ENCODE results near the gene SLC25A48. TPM values are rescaled to one million over a fixed set of nuclear protein-coding genes. Genes with fewer than 3 reads are reported as not detected.
A peak's percentile ranks its signal among the peaks of the same experiment; 100 is the strongest.

Gene SLC25A48, protein sequence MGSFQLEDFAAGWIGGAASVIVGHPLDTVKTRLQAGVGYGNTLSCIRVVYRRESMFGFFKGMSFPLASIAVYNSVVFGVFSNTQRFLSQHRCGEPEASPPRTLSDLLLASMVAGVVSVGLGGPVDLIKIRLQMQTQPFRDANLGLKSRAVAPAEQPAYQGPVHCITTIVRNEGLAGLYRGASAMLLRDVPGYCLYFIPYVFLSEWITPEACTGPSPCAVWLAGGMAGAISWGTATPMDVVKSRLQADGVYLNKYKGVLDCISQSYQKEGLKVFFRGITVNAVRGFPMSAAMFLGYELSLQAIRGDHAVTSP
- total RNA-seq = not detected

DNA sequence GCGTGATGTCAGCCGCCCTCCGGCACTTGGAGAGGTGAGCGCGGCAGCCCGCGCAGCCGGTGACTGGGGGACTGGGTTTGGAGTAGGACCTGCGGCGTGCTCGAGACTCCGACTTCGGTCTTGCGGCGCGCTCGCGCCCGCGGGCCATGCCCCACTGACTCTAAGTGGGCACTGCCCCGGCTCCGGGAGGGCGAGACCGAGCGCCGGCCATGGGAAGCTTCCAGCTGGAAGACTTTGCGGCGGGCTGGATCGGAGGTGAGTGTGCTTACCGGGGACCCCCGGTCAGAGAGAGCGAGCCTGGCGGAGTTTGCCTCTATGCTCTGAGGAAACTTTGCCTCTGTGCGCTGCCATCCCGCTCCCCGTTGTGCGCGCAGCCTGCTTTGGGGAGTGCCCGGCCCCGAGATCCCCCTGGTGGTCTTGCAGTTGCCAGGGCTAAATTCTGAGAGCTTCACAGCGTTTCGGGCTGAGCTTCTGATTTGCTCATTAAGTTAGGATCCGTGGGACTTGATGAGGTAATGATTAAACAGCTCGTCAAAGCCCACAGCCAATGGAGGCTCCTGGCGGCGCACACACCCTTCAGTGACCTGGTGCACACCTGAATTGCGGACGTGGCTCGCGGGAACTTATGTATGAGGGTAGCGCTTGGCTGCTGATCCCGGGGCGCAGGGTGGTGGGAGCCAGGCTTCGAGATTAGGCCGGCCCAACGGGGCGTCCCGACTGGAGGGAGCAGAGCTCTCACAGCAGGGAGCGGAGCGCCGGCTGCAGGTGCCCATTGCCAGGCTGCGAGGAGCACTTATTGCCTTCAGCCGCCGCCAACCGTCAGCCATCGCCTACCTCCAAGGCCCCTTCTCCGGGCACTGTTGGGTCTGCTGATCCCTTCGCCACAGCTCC, at the start of gene SLC25A48:
Gene SLC25A48 (plus strand): TSS at position 25 of the 891 bp plus-strand sequence. CDS start 185 bp downstream, at position 210.
- Mint-ChIP-seq H3K36me3 (ENCODE audit: low read depth) (no peaks in the 10 kb centered on the region), H3K4me1 (peaks cover 3% of the 10 kb centered on the region), H3K9me3 (ENCODE audit: low read depth) (peaks cover 8% of the 10 kb centered on the region), H3K4me3 (no peak within 1 kb of the TSS), H3K27ac (no peak within 1 kb of the TSS), H3K27me3 (peaks cover 63% of the 10 kb centered on the region)
- ChIA-PET POLR2A (no interaction called here), CTCF (interaction anchor here (0.5 to 1.8 kb wide), 8 partner anchors 12 to 483 kb away, joined by 3 to 7 read pairs (median 3); no protein-coding TSS in a partner anchor)
- intact Hi-C loops (cut with DNase I, micrococcal nuclease) = no loop called here
- peak; percentile 86 for ATAC-seq
- DNase-seq = peak; percentile 68

DNA sequence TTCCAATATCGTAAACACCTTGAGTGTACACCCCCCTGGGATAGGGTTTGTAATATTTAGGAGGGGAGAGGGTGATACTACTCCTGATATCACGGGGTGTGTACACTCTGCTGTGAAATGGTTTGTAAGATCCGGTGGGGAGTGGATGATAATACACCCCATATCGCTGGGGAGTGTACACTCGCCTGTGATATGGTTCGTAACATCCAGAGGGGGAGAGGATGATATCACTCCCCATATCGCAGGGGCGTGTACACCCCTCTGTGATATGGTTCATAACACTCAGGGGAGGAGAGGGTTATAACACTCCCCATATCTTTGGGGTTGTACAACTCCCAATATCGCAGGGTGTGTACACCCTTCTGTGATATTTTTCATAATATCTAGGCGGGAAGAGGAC, 33.8 kb upstream of the SLC25A48 start:
- DNase-seq (peak; percentile 14), ATAC-seq (peak; percentile 18)
- Mint-ChIP-seq H3K4me3 (no peak overlapping the region), H3K9me3 (ENCODE audit: low read depth) (no peaks in the 10 kb centered on the region), H3K27ac (no peak overlapping the region), H3K27me3 (peaks cover 3% of the 10 kb centered on the region), H3K4me1 (no peaks in the 10 kb centered on the region), H3K36me3 (ENCODE audit: low read depth) (no peaks in the 10 kb centered on the region)
- intact Hi-C loops (cut with DNase I, micrococcal nuclease) = no loop called here
- POLR2A ChIA-PET = no interaction called here
- CTCF ChIA-PET = no interaction called here

DNA sequence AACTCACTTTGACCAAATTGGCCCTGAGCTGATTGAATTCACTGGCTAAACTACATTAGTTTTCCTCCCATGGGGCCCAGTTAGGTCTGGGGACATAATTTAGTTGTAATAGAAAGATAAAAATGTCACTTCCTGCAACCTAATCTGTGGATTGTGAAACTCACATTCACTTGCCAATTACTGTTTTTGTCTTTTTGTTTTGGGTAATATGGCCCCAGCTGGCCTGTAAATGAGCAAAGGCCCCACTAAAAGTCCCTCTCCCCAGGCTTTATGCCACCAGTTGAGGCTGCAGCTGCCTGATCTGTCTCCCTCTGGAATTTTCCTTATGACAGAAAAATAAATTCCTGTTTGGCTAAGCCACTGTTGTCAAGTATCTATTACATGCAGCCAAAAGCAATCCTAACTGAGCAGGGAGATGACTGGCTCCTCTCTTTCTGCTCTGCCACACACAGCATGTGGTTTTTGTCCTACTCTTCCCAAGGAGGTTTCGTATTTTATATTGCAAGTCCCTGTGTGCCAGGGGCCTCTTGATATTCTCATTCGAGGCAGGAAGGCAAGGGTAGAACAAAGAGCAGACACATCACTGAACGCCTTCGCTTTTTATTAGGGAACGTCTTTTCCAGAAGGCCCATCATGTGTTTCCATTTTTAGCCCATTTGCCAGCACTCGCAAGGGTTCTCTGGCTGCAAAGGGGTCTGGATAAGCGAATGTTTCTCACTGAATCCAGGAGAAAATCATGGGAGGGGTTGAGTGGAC, 24.1 kb upstream of the SLC25A48 start:
- ChIA-PET POLR2A (no interaction called here), CTCF (no interaction called here)
- Mint-ChIP-seq H3K9me3 (ENCODE audit: low read depth) (no peaks in the 10 kb centered on the region), H3K4me1 (no peaks in the 10 kb centered on the region), H3K4me3 (no peak overlapping the region), H3K36me3 (ENCODE audit: low read depth) (no peaks in the 10 kb centered on the region), H3K27me3 (peaks cover 18% of the 10 kb centered on the region), H3K27ac (no peak overlapping the region)
- ATAC-seq (no peak), DNase-seq (no peak)
- intact Hi-C loops (cut with DNase I, micrococcal nuclease) = no loop called here

DNA sequence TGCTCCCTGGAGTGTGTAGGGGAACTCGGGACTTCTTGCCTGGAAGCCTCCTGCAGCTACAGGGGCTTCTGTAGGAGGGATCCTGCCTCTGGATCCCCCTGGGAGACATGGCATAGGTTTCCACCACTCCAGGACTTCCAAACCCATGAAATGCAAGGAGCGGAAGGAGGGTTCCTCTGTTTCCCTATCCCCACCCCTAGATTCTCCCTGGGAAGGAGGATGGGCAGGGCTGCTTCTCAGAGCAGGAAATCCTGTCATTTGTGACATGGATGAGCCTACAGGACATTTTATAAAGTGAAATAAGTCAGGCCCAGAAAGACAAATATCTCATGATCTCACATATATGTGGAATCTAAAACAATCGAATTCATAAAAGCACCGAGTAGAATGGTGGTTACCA, 23.5 kb upstream of the SLC25A48 start:
- H3K4me1 Mint-ChIP-seq = no peaks in the 10 kb centered on the region
- no peaks in the 10 kb centered on the region for H3K36me3 Mint-ChIP-seq (ENCODE audit: low read depth)
- intact Hi-C loops (cut with DNase I, micrococcal nuclease) = no loop called here
- no peak overlapping the region for H3K27ac Mint-ChIP-seq
- no peak overlapping the region for H3K4me3 Mint-ChIP-seq
- DNase-seq (no peak), ATAC-seq (no peak)
- ChIA-PET POLR2A (no interaction called here), CTCF (no interaction called here)
- H3K9me3 Mint-ChIP-seq (ENCODE audit: low read depth) = no peaks in the 10 kb centered on the region
- peaks cover 18% of the 10 kb centered on the region for H3K27me3 Mint-ChIP-seq

DNA sequence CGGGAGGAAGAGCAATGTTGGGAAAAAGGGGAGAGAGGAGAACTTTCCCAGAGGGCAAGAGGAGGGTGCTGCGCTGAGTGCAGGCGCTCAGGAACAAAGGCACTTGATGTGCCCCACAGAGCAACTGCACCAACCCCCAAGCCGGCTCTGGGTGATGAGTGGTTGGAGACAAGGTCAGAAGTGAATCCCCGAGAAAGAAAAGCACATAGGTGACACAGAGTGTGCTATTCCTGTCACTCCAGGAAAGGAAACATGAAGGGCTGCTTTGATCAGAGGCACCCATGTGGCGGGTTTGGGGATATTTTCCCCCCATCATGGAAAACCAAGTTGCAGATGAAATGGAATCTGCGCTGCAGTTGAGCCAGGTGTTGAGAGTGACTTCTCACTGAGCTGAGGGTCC, 20.7 kb upstream of the SLC25A48 start:
- no peaks in the 10 kb centered on the region for H3K9me3 Mint-ChIP-seq (ENCODE audit: low read depth)
- H3K27ac Mint-ChIP-seq = no peak overlapping the region
- H3K36me3 Mint-ChIP-seq (ENCODE audit: low read depth) = no peaks in the 10 kb centered on the region
- H3K27me3 Mint-ChIP-seq = peaks cover 20% of the 10 kb centered on the region
- ChIA-PET CTCF (no interaction called here), POLR2A (no interaction called here)
- H3K4me3 Mint-ChIP-seq = no peak overlapping the region
- DNase-seq (no peak), ATAC-seq (no peak)
- H3K4me1 Mint-ChIP-seq = no peaks in the 10 kb centered on the region
- intact Hi-C loops (cut with DNase I, micrococcal nuclease) = no loop called here

DNA sequence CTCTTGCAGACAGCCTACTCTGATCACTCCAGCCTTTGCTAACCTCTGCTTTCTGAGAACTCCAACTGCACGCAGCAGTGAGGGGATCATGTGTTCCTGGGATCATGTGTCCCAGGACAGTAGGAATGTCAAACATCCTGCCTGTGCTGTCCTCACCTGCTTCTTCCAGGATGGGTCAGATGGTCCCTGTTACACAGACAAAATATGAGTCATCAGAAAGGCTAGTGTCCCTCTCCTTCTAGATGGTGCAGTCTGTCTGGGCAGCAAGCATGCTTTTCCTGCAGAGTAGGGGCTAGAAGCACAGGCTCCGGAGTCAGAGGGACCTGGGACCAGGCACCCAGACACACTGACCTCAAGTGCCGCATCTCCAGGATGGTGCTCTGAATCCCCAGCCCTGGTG, 20.1 kb upstream of the SLC25A48 start:
- no peaks in the 10 kb centered on the region for H3K9me3 Mint-ChIP-seq (ENCODE audit: low read depth)
- peaks cover 19% of the 10 kb centered on the region for H3K27me3 Mint-ChIP-seq
- no peaks in the 10 kb centered on the region for H3K36me3 Mint-ChIP-seq (ENCODE audit: low read depth)
- H3K4me3 Mint-ChIP-seq = no peak overlapping the region
- no peaks in the 10 kb centered on the region for H3K4me1 Mint-ChIP-seq
- DNase-seq (no peak), ATAC-seq (no peak)
- H3K27ac Mint-ChIP-seq = no peak overlapping the region
- intact Hi-C loops (cut with DNase I, micrococcal nuclease) = no loop called here
- ChIA-PET POLR2A (no interaction called here), CTCF (no interaction called here)

DNA sequence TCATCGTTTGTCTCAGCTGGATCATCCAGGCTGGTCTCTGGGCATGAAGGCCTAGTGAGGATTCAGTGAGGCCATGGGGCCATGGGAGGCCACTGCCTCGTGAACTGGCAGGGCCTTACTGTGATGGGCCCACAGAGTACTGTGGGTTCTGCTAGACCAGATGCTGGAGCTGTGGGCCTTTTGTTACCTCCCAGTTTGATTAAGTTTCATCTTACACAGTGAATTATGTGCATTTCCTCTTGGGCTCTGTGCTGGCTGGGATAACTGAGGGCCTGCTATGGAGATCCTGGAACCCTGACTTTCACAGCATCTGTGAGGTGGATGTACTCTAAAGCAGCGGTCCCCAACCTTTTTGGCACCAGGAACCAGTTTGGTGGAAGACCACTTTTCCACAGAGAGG, 19.7 kb upstream of the SLC25A48 start:
- ChIA-PET POLR2A (no interaction called here), CTCF (no interaction called here)
- Mint-ChIP-seq H3K27me3 (peaks cover 19% of the 10 kb centered on the region), H3K9me3 (ENCODE audit: low read depth) (no peaks in the 10 kb centered on the region), H3K4me1 (no peaks in the 10 kb centered on the region), H3K36me3 (ENCODE audit: low read depth) (no peaks in the 10 kb centered on the region), H3K4me3 (no peak overlapping the region), H3K27ac (no peak overlapping the region)
- DNase-seq (no peak), ATAC-seq (no peak)
- intact Hi-C loops (cut with DNase I, micrococcal nuclease) = no loop called here

DNA sequence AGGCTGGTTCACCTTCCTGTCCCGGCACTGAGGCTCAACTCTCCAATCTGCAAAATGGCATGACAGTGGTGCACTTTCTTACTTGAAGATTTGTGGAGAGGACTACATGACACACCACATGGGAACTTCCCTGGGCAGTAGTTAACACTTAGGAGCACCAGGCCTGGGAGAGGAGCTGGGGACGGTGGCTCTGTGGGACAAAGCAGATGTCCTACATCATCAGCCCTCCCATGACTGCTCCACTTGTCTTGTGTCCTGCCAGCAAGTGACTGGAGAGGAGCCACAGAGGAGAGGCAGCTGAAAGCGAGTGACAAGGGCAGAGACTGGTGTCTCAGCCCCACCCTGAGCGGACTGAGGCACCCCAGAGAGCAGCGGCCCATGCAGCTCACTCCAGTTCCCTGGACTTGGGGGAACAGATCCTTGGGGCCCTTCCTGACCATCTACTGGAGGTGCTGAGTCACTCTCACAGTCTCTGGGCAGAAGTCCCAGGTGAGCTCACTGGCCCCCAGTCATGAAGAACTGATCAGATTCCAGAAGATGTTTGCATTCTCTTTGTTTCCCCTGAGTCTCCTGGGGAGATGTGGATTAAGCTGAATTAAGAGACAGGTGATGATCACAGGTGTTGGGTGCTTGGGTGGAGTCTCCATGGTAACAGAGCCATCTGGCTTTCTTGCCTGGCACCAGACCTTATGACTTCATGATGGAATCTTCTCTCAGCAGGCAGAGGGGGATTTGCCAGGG, 13.2 kb upstream of the SLC25A48 start:
- no peak overlapping the region for H3K4me3 Mint-ChIP-seq
- intact Hi-C loops (cut with DNase I, micrococcal nuclease) = no loop called here
- no peak overlapping the region for H3K27ac Mint-ChIP-seq
- H3K36me3 Mint-ChIP-seq (ENCODE audit: low read depth) = no peaks in the 10 kb centered on the region
- H3K4me1 Mint-ChIP-seq = no peaks in the 10 kb centered on the region
- DNase-seq (no peak), ATAC-seq (no peak)
- H3K9me3 Mint-ChIP-seq (ENCODE audit: low read depth) = no peaks in the 10 kb centered on the region
- ChIA-PET POLR2A (no interaction called here), CTCF (interaction anchor here (1.3 kb wide), 1 partner anchor 9 kb away, joined by 4 read pairs; no protein-coding TSS in a partner anchor)
- H3K27me3 Mint-ChIP-seq = peaks cover 11% of the 10 kb centered on the region

DNA sequence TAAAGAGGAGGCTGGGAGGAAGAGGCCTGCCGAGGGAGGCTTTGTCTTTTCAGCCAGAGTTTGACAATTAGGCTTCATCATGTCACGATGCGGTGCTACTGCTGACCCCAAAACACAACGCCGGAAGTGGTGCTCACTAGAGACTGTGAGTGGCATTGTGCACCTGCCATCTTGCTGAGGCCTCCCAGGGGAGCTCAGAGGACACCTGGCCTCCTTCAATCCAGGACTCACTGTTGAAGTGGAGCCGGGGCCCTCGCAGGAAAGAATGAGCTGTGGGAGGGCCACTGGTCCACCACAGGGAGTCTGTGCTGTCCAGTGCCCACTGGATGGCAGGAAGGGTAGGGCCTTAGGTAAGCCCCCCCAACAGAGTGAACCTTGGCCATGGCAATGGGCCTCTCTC, 12.7 kb upstream of the SLC25A48 start:
- ChIA-PET CTCF (interaction anchor here (1.3 kb wide), 1 partner anchor 9 kb away, joined by 4 read pairs; no protein-coding TSS in a partner anchor), POLR2A (no interaction called here)
- H3K27ac Mint-ChIP-seq = no peak overlapping the region
- no peaks in the 10 kb centered on the region for H3K36me3 Mint-ChIP-seq (ENCODE audit: low read depth)
- no peaks in the 10 kb centered on the region for H3K4me1 Mint-ChIP-seq
- intact Hi-C loops (cut with DNase I, micrococcal nuclease) = no loop called here
- peaks cover 11% of the 10 kb centered on the region for H3K27me3 Mint-ChIP-seq
- DNase-seq = no peak
- ATAC-seq = no peak
- H3K9me3 Mint-ChIP-seq (ENCODE audit: low read depth) = no peaks in the 10 kb centered on the region
- no peak overlapping the region for H3K4me3 Mint-ChIP-seq

DNA sequence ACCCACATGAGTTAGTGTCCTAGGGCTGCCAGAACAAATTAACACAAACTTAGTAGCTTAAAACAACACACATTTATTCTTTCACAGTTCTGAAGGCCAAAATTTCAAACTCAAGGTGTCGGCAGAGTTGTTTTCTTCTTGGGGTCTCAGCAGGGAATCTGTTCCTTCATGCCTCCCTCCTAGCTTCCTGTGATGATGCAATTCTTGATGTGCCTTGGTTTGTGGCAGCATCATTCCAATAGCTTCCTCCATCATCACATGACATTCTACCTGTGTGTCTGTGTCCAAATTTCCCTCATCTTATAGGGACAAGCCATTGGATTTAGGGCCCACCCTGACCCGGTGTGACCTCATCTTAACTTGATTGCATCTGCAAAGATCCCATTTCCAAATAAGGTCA, 12.2 kb upstream of the SLC25A48 start:
- no peak for ATAC-seq
- POLR2A ChIA-PET = no interaction called here
- Mint-ChIP-seq H3K4me1 (no peaks in the 10 kb centered on the region), H3K9me3 (ENCODE audit: low read depth) (no peaks in the 10 kb centered on the region), H3K27me3 (peaks cover 11% of the 10 kb centered on the region), H3K27ac (no peak overlapping the region), H3K36me3 (ENCODE audit: low read depth) (no peaks in the 10 kb centered on the region), H3K4me3 (no peak overlapping the region)
- intact Hi-C loops (cut with DNase I, micrococcal nuclease) = no loop called here
- no peak for DNase-seq
- CTCF ChIA-PET = no interaction called here

DNA sequence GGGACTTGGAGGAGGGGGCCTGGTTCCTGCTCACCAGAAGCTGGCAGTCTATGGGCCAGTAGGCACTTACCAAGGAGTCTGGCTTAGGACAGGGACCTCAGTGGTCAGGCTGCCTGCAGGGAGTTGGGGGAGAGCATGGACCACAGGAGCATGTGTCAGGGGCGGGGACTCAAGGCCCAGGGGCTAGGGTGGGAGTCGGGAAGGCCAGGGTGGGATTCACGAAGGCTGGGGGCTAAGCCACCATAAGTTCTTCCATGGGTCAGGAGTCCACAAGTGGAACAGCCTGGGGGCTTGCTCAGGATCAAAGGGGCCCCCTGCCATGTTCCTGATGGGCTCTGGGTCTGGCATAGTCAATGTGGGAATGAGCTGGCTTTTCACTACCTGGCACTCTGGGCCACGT, 11.5 kb upstream of the SLC25A48 start:
- ATAC-seq = no peak
- intact Hi-C loops (cut with DNase I, micrococcal nuclease) = no loop called here
- Mint-ChIP-seq H3K27ac (no peak overlapping the region), H3K36me3 (ENCODE audit: low read depth) (no peaks in the 10 kb centered on the region), H3K27me3 (peaks cover 8% of the 10 kb centered on the region), H3K4me1 (no peaks in the 10 kb centered on the region), H3K9me3 (ENCODE audit: low read depth) (no peaks in the 10 kb centered on the region), H3K4me3 (no peak overlapping the region)
- POLR2A ChIA-PET = no interaction called here
- DNase-seq = no peak
- CTCF ChIA-PET = no interaction called here
